Keratinocyte (primary cell): ENCODE measurements around the gene RAP1GAP2. TPM values are rescaled to one million over a fixed set of nuclear protein-coding genes. Genes with fewer than 3 reads are reported as not detected.

Experiments used
- DNase-seq: peaks from one replicate; pipeline ENCODE4 v3.0.0-alpha.2; 2011; ENCODE audit warnings: low read depth, missing footprints, low spot score
- FAIRE-seq: peaks from 2 replicates; lab custom pipeline; 2011; peaks lifted over from hg19 to GRCh38; lab: Jason Lieb, UNC
- H2AFZ ChIP-seq: 2 replicates; pipeline ENCODE4 v1.6.0; 2012; ENCODE audit warnings: low read length, control low read depth, inconsistent platforms; ENCODE audit not compliant: control insufficient read depth
- H3K27ac ChIP-seq: 2 replicates; pipeline ENCODE4 v1.5.1; 2011; ENCODE audit warnings: low read length; ENCODE audit not compliant: control insufficient read depth, insufficient read depth
- H3K27me3 ChIP-seq: 3 replicates; pipeline ENCODE4 v1.6.0; 2011; ENCODE audit warnings: low read length; ENCODE audit not compliant: control insufficient read depth, insufficient read depth; ENCODE audit errors: extremely low read depth
- H3K36me3 ChIP-seq, 2 experiments: 2 replicates in 1 of 2; 3 replicates in 1 of 2; pipeline ENCODE4 v1.5.1; 2011; ENCODE audit warnings: low read length in 2 of 2, mild to moderate bottlenecking in 1 of 2; ENCODE audit not compliant: control insufficient read depth in 2 of 2, insufficient read depth in 2 of 2; ENCODE audit errors: extremely low read depth in 1 of 2
- H3K4me1 ChIP-seq: 3 replicates; pipeline ENCODE4 v1.5.1; 2011; ENCODE audit warnings: low read length; ENCODE audit not compliant: control insufficient read depth, insufficient read depth; ENCODE audit errors: extremely low read depth
- H3K4me2 ChIP-seq: 3 replicates; pipeline ENCODE4 v1.6.0; 2011; ENCODE audit warnings: low read depth, low read length; ENCODE audit not compliant: control insufficient read depth, insufficient read depth; ENCODE audit errors: extremely low read depth
- H3K4me3 ChIP-seq, 3 experiments: fragments of 200-600 bp in 1 of 3; sonication (generic) in 1 of 3; 2 replicates in 2 of 3; 3 replicates in 1 of 3; pipeline ENCODE4 v1.5.1; 2011 to 2016; ENCODE audit warnings: low read length in 3 of 3, mild to moderate bottlenecking in 3 of 3, control low read depth in 2 of 3, inconsistent platforms in 1 of 3, low read depth in 1 of 3, mixed read lengths in 1 of 3, mixed run types in 1 of 3, moderate library complexity in 1 of 3; ENCODE audit not compliant: control insufficient read depth in 2 of 3, insufficient read depth in 2 of 3; ENCODE audit errors: extremely low read depth in 1 of 3
- H3K79me2 ChIP-seq: 2 replicates; pipeline ENCODE4 v1.6.0; 2012; ENCODE audit warnings: low read length; ENCODE audit not compliant: control insufficient read depth, insufficient read depth
- H3K9ac ChIP-seq: 3 replicates; pipeline ENCODE4 v1.6.0; 2011; ENCODE audit warnings: low read length; ENCODE audit not compliant: control insufficient read depth, insufficient read depth; ENCODE audit errors: extremely low read depth
- H3K9me1 ChIP-seq: 3 replicates; pipeline ENCODE4 v1.6.0; 2011; ENCODE audit warnings: low read length; ENCODE audit not compliant: control insufficient read depth, insufficient read depth; ENCODE audit errors: extremely low read depth
- H3K9me3 ChIP-seq: 2 replicates; pipeline ENCODE4 v1.5.1; 2012; ENCODE audit warnings: low read depth, low read length; ENCODE audit not compliant: control insufficient read depth
- H4K20me1 ChIP-seq: 3 replicates; pipeline ENCODE4 v1.6.0; 2011; ENCODE audit warnings: low read length; ENCODE audit not compliant: control insufficient read depth, insufficient read depth; ENCODE audit errors: extremely low read depth
- CTCF ChIP-seq, 3 experiments: IDR thresholded peaks in 1 of 3; conservative IDR thresholded peaks in 1 of 3; optimal IDR thresholded peaks in 1 of 3; 2 replicates in 2 of 3; 3 replicates in 1 of 3; pipeline versions ENCODE3 to v1.5.1; 2011; ENCODE audit warnings: low read length in 3 of 3, mild to moderate bottlenecking in 3 of 3, moderate library complexity in 2 of 3, control low read depth in 1 of 3, inconsistent platforms in 1 of 3; ENCODE audit not compliant: insufficient read depth in 2 of 3; ENCODE audit errors: extremely low read depth in 1 of 3
- EZH2 ChIP-seq: IDR thresholded peaks from one replicate; pipeline ENCODE4 v1.6.1; 2012; ENCODE audit warnings: inconsistent platforms, mild to moderate bottlenecking, low read length, moderate library complexity
- dilution Hi-C: fragments of 300-500 bp; cut with MboI; formaldehyde crosslinking; loops from one replicate; pipeline ENCODE4 v1.7.0; 2020; ENCODE audit warnings: low sequenced_read_pairs; ENCODE audit not compliant: extremely low pct_ligation_motif_present
- polyA plus RNA-seq, 5 experiments: library from polyadenylated mRNA; depleted of rRNA in 3 of 5; stranded (reverse) in 3 of 5; stranded (forward) in 1 of 5; unstranded in 1 of 5; fragments of >200 nt; gene quantifications; 1 replicate in 1 of 5; 2 replicates in 3 of 5; 3 replicates in 1 of 5; pipeline versions ENCODE4 v1.2.1 to v1.2.3, GENCODE V29; 2011 to 2012; ENCODE audit warnings: missing spikeins in 2 of 5, low read depth in 1 of 5, low replicate concordance in 1 of 5

The RAP1GAP2 gene
- polyA plus RNA-seq, 1 donor (not counting 4 experiments of a cell fraction or from before 2014, with no cell fraction given), result 13.6 TPM

GRCh38 chr17:2945299-2945698 is 149.1 kb downstream of the RAP1GAP2 start:
- H2AFZ ChIP-seq, result no peak overlapping the region
- no peaks in the 10 kb centered on the region for H3K79me2 ChIP-seq
- FAIRE-seq (no peak), DNase-seq (no peak)
- H3K36me3 ChIP-seq, result no peaks in the 10 kb centered on the region
- peaks cover 8% of the 10 kb centered on the region for H3K4me1 ChIP-seq
- no peaks in the 10 kb centered on the region for H3K9me3 ChIP-seq
- H3K27me3 ChIP-seq, result no peaks in the 10 kb centered on the region
- H3K4me2 ChIP-seq, result no peak overlapping the region
- H4K20me1 ChIP-seq, result no peaks in the 10 kb centered on the region
- H3K9me1 ChIP-seq, result no peaks in the 10 kb centered on the region
- dilution Hi-C loops, result no loop called here
- H3K9ac ChIP-seq, result no peak overlapping the region
- H3K27ac ChIP-seq, result no peak overlapping the region
- no peak overlapping the region for H3K4me3 ChIP-seq
- no peak for TF ChIP-seq EZH2
- no peak for TF ChIP-seq CTCF (optimal IDR thresholded peaks at IDR 0.05 in 1 of 3, IDR thresholded peaks at IDR 0.05 in 1 of 3, conservative IDR thresholded peaks at IDR 0.05 in 1 of 3; ENCODE audit: extremely low read depth in 1 of 3, insufficient read depth in 2 of 3, low read length in 3 of 3)

- H3K36me3 ChIP-seq, result peaks cover 0 to 3% of the 10 kb centered on the region in 2 experiments
- H3K4me3 ChIP-seq, result no peak overlapping the region
- H3K4me2 ChIP-seq, result no peak overlapping the region
- H3K27ac ChIP-seq, result no peak overlapping the region
- no peak for TF ChIP-seq CTCF (optimal IDR thresholded peaks at IDR 0.05 in 1 of 3, IDR thresholded peaks at IDR 0.05 in 1 of 3, conservative IDR thresholded peaks at IDR 0.05 in 1 of 3; ENCODE audit: extremely low read depth in 1 of 3, insufficient read depth in 2 of 3, low read length in 3 of 3)
- no peak for TF ChIP-seq EZH2
- dilution Hi-C loops, result no loop called here
- no peaks in the 10 kb centered on the region for H4K20me1 ChIP-seq
- peaks cover 8% of the 10 kb centered on the region for H3K4me1 ChIP-seq
- DNase-seq (no peak), FAIRE-seq (no peak)
- no peak overlapping the region for H3K9ac ChIP-seq
- H3K79me2 ChIP-seq, result peaks cover 1% of the 10 kb centered on the region
- H3K9me1 ChIP-seq, result no peaks in the 10 kb centered on the region
- no peaks in the 10 kb centered on the region for H3K9me3 ChIP-seq
- no peak overlapping the region for H2AFZ ChIP-seq
- no peaks in the 10 kb centered on the region for H3K27me3 ChIP-seq
Observed at GRCh38 chr17:2946144-2946543, 149.9 kb downstream of the RAP1GAP2 start.
